Urinary bladder (tissue), 4 donors: Measurements from ENCODE around the gene LENG1. TPM values are rescaled to one million over a fixed set of nuclear protein-coding genes. Genes with fewer than 3 reads are reported as not detected.

Source experiments
- DNase-seq: peaks from one replicate; pipeline ENCODE4 v3.0.0-alpha.2; 2015; ENCODE audit errors: extremely low spot score
- H3K27ac ChIP-seq: one replicate; pipeline ENCODE4 v1.5.1; 2013; ENCODE audit warnings: low read depth, mild to moderate bottlenecking, moderate library complexity
- H3K36me3 ChIP-seq: one replicate; pipeline ENCODE4 v1.6.1; 2013; ENCODE audit warnings: mild to moderate bottlenecking, moderate library complexity; ENCODE audit not compliant: insufficient read depth
- H3K4me1 ChIP-seq: one replicate; pipeline ENCODE4 v1.6.1; 2013; ENCODE audit warnings: mild to moderate bottlenecking, moderate library complexity; ENCODE audit not compliant: insufficient read depth
- H3K4me3 ChIP-seq: one replicate; pipeline ENCODE4 v1.5.1; 2013; ENCODE audit warnings: low read depth, low read length
- WGBS: extraction: QIAGEN DNeasy Blood & Tissue Kit; methylation state at CpG from one replicate; pipeline ENCODE4 v1.1.7; 2013; 5-methylcytosine and 5-hydroxymethylcytosine counted together
- polyA plus RNA-seq: library from polyadenylated mRNA; stranded (reverse); fragments of 200-250 nt; gene quantifications from one replicate; pipeline ENCODE4 v1.2.3, GENCODE V29; 2013
- total RNA-seq: library from RNA; depleted of rRNA; stranded (reverse); fragments of >200 nt; gene quantifications from one replicate; pipeline ENCODE4 v1.2.3, GENCODE V29; 2014
- donor health status: healthy with polysubstance abuse.
- donor health status: healthy.

Gene LENG1
- total and polyA plus RNA-seq, 2 donors, result 3.8 to 14.0 TPM

DNA sequence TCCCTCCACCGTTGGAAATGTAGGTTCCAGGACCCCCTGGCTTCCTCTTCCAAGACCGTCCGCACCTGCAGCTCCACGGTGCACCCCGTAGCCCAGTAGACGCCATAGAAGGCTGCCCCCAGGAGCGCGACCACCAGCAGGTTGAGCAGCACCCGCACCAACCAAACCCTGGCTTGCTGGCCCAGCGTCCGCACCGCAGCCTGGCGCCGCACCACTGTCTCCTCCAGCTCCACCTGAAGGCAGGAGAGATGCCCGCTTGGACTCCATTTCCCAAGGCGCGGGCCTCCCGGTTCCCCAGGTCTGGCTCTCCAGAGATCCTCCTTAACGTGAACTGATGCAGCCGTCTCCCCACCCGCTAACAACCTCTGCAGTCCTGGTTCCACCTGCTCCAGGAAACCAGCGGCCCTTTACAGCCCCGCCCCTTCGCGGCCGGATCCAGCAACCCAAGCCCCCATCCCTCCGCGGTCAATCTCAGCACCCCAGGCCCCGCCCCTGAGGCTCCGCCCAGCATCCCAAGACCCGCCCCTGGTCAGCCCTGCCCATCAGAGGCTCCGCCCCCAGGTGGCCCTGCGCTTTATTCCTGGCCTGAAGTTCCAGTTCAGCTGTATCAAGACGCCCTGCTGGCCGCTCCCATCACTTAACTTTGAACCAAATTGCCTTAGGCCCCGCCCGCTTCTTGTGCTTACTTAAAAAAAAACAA, 5.0 kb upstream of the LENG1 start:
- no peak for DNase-seq
- no peak overlapping the region for H3K4me3 ChIP-seq

DNA sequence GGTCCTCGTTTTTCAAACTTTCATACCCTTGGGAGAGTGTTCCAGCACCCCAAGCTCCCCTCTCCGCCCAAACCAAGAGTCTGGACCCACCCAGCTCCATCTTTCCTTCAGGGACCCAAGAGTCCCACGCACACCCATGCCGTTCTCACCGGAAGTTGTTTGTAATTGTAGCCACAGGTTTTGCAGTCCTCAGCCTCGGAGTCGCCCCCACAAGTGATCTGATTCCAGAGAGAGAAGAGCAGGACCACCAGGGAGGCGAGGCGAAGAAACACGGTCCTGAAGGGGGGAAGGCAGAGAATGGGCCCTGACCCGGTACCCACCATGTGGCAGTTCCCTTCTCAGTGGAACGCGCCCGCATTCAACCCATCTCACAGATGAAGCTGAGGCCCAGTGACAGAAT, 3.4 kb upstream of the LENG1 start:
- DNase-seq, result no peak
- H3K36me3 ChIP-seq, result no peaks in the 10 kb centered on the region
- no peak overlapping the region for H3K4me3 ChIP-seq
- 65% methylated on average over 14 of the region's 14 CpGs for WGBS
- no peaks in the 10 kb centered on the region for H3K4me1 ChIP-seq
- no peak overlapping the region for H3K27ac ChIP-seq

More for the DNA sequence above, 5.0 kb upstream of the LENG1 start:
- 10% methylated on average over 37 of the region's 37 CpGs for WGBS
- Histone ChIP-seq H3K4me1 (no peaks in the 10 kb centered on the region), H3K36me3 (no peaks in the 10 kb centered on the region), H3K27ac (no peak overlapping the region)

DNA sequence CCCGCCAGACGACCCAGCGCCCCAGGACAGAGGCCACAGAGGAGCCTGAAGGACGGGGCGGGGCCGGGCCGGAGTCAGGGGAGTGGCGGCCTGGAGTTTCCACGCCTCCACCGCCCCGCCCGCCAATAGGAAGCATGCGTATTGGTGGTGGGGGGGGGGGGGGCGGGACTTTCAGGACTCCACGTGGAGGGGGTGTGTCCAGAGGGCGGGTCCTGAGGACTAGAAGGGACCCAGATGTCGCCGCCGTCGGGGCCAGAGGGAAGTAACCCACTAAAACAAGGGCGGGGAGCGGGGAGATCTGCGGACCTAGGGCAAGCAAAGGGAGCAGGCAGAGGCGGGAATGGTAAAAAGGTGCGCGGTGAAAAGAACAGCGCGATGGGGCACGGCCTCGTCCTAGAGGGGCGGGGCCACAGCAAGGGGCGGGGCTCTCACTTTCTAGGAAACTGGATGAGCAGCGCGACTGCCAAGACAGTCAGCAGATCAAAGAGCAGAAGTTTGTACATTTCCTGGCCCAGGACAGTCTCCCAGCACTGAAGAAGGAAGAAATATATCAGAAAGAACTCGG, 2.8 kb upstream of the LENG1 start:
- Histone ChIP-seq H3K4me3 (peak overlapping the region; percentile 24), H3K36me3 (no peaks in the 10 kb centered on the region), H3K27ac (no peak overlapping the region), H3K4me1 (no peaks in the 10 kb centered on the region)
- 3% methylated on average over 35 of the region's 35 CpGs for WGBS
- DNase-seq, result no peak

DNA sequence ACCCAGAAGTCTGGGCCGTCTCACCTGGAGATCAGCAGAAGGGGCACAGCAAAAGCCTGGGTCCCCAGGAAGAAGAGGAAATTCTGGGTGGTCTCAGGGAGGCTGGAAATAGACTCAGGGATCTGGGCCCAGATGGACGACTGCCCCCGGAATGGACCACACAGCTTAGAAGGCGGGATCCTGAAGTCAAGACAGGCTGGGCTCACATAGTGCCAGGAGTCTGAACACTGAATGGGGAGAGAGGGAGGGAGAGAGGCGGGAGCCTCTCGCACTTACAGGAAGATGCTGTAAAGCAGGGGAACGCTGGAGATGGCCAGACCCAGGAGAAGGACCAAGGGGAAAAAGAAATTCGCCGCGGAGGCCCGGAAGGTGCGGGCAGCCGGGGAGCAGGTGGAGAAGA, 1.3 kb upstream of the LENG1 start:
- Histone ChIP-seq H3K27ac (no peak overlapping the region), H3K4me1 (no peaks in the 10 kb centered on the region), H3K4me3 (no peak overlapping the region), H3K36me3 (peaks cover 2% of the 10 kb centered on the region)
- WGBS, result 36% methylated on average over 13 of the region's 13 CpGs
- no peak for DNase-seq

DNA sequence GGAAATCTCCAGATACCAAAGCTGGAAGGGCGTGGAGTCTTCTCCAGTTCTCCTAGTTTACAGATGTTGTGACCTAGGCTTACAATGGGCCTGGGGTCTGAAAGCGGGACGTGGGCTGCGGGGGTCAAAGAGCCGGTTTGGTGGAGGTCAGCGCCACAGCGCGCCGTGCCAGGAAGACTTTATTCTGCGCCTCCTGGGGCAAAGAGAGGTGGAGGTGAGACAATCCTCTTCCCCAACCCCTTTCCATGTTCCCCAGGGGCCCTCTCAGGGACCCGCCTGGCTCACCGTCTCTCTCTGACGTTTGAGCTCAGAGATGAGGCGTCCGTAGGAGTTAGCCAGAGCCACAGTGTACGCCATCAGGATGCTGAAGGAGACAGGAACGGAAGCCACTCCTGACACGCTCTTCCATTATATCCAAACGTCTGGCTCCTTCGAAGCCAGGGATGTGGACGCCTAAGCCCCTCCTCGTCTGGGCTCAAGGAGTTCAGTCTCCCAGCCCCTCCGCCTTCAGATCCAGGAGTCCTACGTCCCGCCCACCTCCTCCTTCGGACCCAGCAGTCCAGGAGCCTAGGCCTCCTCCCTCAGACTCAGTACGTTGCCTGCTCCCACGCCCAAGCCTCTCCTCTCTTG, 776 bp upstream of the LENG1 start:
- Histone ChIP-seq H3K4me1 (no peaks in the 10 kb centered on the region), H3K27ac (peak overlapping the region; percentile 61), H3K36me3 (peaks cover 2% of the 10 kb centered on the region), H3K4me3 (peak overlapping the region; percentile 27)
- WGBS, result 2% methylated on average over 28 of the region's 28 CpGs
- no peak for DNase-seq

DNA sequence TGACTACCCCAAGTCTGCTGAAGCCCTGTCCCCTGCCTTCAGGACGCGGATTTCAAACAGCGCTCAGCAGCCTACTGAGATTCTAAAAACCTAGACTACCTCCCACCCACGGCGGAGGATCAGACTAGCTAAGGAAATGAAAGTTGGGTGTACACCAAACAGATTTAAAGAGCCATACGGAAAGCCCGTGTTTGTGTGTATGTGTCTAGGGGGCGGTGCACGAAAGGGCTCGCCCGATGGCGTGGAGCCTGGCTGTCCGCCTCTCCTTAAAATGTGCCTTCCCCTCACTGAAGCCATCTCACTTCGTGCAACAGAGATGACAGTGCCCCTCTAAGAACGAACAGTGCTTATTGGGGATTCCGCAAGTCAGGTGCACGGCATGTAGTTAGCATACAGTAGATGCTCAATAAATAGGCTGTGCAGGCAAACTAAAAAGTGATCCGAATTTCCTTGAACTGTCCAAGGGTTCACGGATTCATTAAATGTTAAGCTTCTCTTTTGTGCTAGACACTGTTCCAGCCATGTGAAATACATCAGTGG, 639 bp downstream of the LENG1 start:
- Histone ChIP-seq H3K27ac (peak overlapping the region; percentile 93), H3K4me1 (no peaks in the 10 kb centered on the region), H3K4me3 (peak overlapping the region; percentile 43), H3K36me3 (peaks cover 6% of the 10 kb centered on the region)
- 9% methylated on average over 19 of the region's 19 CpGs for WGBS
- no peak for DNase-seq

DNA sequence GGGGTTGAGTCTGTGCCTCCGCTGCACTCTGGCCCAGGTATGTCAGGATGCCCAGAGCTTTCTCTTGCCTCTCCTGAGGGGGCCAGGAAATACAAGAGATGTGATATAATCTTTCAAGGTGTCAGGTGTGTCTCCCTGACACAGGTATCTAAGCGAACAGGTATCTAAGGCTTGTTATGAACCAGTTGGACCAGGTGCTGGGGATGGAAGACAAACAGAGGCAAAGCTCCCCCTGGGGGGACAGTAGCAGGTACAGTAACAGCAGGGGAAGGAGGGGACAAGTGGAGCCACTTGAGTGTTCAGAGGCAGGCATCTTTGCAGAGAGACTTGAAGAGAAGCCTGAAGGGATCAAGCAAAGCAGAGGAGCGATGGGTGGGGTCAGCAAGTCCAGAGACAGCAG, 2.6 kb downstream of the LENG1 start:
- WGBS, result 91% methylated on average over 3 of the region's 3 CpGs

DNA sequence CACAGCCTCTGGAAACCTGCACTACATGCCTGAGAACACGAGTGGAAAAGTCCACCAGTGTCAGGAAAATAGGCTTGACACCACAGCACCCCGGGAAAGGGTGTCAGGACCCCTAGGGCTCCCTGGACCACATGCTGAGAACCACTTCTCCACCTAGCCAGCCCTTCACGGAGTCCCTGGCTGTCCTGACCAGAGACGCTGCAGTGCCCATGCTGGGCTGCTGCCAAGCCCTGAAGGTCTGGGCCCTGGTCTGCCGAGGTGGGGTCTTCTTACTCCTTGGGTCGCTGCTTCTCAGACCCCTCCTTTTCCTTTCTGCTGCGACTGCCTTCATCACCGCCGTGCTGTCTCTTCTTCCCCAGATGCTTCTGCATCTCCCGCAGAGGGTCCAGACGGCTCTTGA, 3.0 kb downstream of the LENG1 start:
- Histone ChIP-seq H3K4me1 (no peaks in the 10 kb centered on the region), H3K4me3 (no peak overlapping the region), H3K27ac (no peak overlapping the region), H3K36me3 (peaks cover 12% of the 10 kb centered on the region)
- DNase-seq, result no peak
- 77% methylated on average over 11 of the region's 11 CpGs for WGBS

More for the DNA sequence above, 2.6 kb downstream of the LENG1 start:
- DNase-seq, result no peak
- no peaks in the 10 kb centered on the region for H3K4me1 ChIP-seq
- H3K4me3 ChIP-seq, result no peak overlapping the region
- H3K36me3 ChIP-seq, result peaks cover 12% of the 10 kb centered on the region
- no peak overlapping the region for H3K27ac ChIP-seq

DNA sequence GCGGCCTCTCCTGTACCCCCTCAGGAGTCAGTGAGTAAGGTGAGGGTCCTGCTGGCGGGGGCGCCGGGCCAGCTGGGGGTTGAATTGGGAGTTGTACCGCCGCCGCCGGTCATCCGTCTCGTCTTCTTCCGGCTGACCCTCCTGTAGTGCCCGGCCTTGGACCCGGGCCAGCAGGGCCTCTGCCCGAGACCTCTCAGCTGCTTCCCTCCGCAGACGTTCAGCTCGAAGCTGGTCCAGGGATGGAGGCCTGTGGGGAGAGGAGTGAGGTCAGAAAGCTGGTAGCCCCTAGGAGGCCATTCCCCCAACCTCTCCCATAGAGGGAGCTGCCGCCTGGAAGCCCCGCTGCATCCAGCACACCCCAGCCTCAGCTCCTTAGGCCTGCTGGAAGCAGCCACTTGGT, 3.8 kb downstream of the LENG1 start:
- 65% methylated on average over 19 of the region's 19 CpGs for WGBS
- no peaks in the 10 kb centered on the region for H3K4me1 ChIP-seq
- no peak overlapping the region for H3K4me3 ChIP-seq
- DNase-seq, result no peak
- H3K36me3 ChIP-seq, result peaks cover 12% of the 10 kb centered on the region
- no peak overlapping the region for H3K27ac ChIP-seq

DNA sequence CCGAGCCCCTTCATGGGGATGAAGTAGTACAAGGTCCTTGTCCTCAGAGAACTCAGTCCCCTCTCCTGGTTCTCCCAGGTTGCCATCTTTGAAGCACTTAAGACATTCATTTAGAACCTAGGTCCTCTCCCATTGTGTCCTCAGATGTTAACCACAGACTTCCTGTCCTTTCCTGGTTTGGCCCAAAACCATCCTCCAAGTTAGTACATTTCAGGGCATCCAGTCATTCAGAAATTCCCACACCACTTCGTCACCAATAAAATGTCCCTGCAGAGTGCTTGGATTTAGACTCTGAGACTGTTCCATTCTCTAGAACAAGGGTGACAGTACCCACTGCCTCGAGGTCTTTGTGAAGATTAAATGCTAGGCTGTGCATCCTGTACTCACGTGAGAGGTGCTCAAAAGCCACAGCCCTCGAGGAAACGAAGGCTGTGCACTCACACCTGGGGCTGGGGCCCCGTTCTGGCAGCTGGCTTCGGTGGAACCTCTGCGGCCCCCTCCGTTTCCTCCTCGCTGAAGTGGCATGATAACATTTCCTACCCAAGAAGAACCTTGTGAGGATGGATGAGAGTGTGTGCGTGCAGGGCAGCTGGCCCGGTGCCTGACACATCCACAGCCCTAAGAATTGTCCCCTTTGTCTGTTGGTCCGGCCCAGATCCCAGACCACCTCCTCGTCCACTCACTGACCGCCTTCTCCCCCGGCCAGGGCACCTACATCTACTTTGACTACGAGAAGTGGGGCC, 4.7 kb downstream of the LENG1 start:
- H3K36me3 ChIP-seq, result peaks cover 15% of the 10 kb centered on the region
- no peak for DNase-seq

DNA sequence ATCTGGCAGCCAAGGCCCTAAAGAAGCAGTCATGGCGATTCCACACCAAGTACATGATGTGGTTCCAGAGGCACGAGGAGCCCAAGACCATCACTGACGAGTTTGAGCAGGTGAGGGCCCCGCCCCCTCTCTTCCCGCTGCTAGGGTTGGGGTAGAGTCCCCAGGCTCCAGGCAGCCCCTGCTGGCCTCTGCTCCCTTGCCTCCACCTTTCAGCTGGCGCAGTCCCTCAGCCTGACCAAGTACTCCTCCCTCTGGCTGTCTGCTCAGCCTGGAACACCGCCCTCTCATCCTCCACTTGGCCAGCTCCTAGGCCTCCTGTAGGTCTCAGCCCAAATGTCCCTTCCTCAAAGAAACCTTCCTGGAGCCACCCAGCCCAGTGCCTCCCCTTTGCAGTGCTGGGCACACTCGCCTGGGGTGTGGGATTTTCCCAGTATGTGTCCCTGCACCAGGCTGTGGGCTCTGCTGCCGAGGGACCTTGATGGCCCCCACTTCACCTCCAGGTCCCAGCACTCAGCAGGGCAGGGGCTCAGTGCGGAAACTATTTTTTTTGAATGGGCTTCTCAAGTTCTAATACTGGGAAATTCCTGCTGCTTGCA, 5.7 kb downstream of the LENG1 start:
- WGBS, result 79% methylated on average over 10 of the region's 10 CpGs
- DNase-seq, result no peak

More for the DNA sequence above, 4.7 kb downstream of the LENG1 start:
- WGBS, result 73% methylated on average over 18 of the region's 18 CpGs
- no peak overlapping the region for H3K4me3 ChIP-seq
- no peak overlapping the region for H3K27ac ChIP-seq
- no peaks in the 10 kb centered on the region for H3K4me1 ChIP-seq

DNA sequence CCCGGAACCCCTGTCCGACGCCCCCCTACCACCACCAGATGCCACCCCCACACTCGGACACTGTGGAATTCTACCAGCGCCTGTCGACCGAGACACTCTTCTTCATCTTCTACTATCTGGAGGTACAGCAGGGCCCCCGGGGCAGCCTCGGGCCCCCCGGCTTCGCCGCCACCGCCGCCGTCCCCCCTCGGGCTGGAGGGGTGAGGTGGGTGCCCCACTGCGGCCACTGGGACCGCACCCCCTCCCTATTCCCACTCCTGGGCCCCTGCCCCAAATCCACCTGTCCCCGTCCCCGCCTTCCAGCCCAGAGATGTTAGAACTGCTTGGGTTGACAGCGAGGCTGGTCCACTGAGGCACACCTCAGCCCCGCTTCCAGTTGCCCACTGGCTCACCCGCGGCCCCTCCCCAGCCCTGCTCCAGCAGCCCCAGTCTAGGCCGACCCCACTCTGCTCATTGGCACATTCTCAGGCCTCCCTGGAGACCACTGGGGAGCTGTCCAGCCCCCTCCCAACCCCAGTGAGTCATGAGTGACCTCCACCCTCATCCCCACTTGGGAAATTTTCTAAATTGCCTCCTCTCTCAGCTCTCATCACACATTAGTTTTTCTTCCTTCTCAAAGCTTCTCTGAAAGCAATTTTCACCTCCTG, 6.5 kb downstream of the LENG1 start:
- Histone ChIP-seq H3K4me3 (no peak overlapping the region), H3K27ac (no peak overlapping the region), H3K36me3 (peaks cover 25% of the 10 kb centered on the region), H3K4me1 (no peaks in the 10 kb centered on the region)
- WGBS, result 87% methylated on average over 25 of the region's 25 CpGs
- no peak for DNase-seq

More for the DNA sequence above, 5.7 kb downstream of the LENG1 start:
- Histone ChIP-seq H3K4me3 (no peak overlapping the region), H3K36me3 (peaks cover 23% of the 10 kb centered on the region), H3K4me1 (no peaks in the 10 kb centered on the region), H3K27ac (no peak overlapping the region)

DNA sequence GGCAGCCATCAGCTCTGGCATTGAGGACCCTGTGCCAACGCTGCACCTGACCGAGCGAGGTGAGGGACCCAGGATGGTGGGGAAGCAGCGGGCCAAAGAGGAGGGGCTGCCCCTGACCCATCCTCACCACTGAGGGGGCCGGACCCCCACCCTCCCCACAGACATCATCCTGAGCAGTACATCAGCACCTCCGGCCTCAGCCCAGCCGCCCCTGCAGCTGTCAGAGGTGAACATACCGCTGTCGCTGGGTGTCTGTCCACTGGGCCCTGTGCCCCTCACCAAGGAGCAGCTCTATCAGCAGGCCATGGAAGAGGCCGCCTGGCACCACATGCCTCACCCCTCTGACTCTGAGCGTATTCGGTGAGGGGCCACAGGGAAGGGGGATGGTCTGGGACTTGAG, 7.3 kb downstream of the LENG1 start:
- DNase-seq, result no peak
- Histone ChIP-seq H3K27ac (no peak overlapping the region), H3K4me3 (no peak overlapping the region), H3K36me3 (peaks cover 25% of the 10 kb centered on the region), H3K4me1 (no peaks in the 10 kb centered on the region)
- WGBS, result 89% methylated on average over 12 of the region's 12 CpGs
